B cell (primary cell): ENCODE measurements around the gene CACNA2D2.

Source experiments
- EZH2 ChIP-seq: IDR thresholded peaks from 2 replicates; pipeline ENCODE4 v1.6.1; 2012; ENCODE audit warnings: borderline replicate concordance, low read depth, mild to moderate bottlenecking, moderate library complexity, low read length; ENCODE audit not compliant: insufficient read depth, poor library complexity, severe bottlenecking
- TF ChIP-seq, protein P1 (sequence below): fragments of 200-600 bp; IDR thresholded peaks from one replicate; pipeline ENCODE4 v1.8.0; 2022; ENCODE audit warnings: antibody characterized with exemption, mild to moderate bottlenecking

- TF ChIP-seq, protein P1, sequence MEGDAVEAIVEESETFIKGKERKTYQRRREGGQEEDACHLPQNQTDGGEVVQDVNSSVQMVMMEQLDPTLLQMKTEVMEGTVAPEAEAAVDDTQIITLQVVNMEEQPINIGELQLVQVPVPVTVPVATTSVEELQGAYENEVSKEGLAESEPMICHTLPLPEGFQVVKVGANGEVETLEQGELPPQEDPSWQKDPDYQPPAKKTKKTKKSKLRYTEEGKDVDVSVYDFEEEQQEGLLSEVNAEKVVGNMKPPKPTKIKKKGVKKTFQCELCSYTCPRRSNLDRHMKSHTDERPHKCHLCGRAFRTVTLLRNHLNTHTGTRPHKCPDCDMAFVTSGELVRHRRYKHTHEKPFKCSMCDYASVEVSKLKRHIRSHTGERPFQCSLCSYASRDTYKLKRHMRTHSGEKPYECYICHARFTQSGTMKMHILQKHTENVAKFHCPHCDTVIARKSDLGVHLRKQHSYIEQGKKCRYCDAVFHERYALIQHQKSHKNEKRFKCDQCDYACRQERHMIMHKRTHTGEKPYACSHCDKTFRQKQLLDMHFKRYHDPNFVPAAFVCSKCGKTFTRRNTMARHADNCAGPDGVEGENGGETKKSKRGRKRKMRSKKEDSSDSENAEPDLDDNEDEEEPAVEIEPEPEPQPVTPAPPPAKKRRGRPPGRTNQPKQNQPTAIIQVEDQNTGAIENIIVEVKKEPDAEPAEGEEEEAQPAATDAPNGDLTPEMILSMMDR: no peak
- no peak for TF ChIP-seq EZH2
These were observed 49.2 kb upstream of the CACNA2D2 start for GRCh38 chr3:50552598-50552997.
